Neutrophil (primary cell): Measurements from ENCODE around the gene CACNA2D3.

ENCODE experiments used
- H3K27ac ChIP-seq: fragments of 200-600 bp; sonication (generic); 2 replicates; pipeline ENCODE4 v1.5.1; 2016; ENCODE audit warnings: mild to moderate bottlenecking, moderate library complexity
- H3K27me3 ChIP-seq: fragments of 200-600 bp; sonication (generic); 2 replicates; pipeline ENCODE4 v1.6.0; 2016; ENCODE audit warnings: mild to moderate bottlenecking
- H3K36me3 ChIP-seq: fragments of 200-600 bp; sonication (generic); 2 replicates; pipeline ENCODE4 v1.5.1; 2017
- H3K4me1 ChIP-seq, 2 experiments: fragments of 200-600 bp in 1 of 2; sonication (generic) in 1 of 2; 1 replicate in 1 of 2; 2 replicates in 1 of 2; pipeline versions ENCODE4 v1.5.1 to v1.6.1; 2013 to 2016; ENCODE audit warnings: low read depth in 1 of 2, low read length in 1 of 2, mild to moderate bottlenecking in 1 of 2, moderate library complexity in 1 of 2; ENCODE audit not compliant: control insufficient read depth in 1 of 2, insufficient read depth in 1 of 2
- H3K4me3 ChIP-seq, 2 experiments: fragments of 200-600 bp in 1 of 2; sonication (generic) in 1 of 2; 1 replicate in 1 of 2; 2 replicates in 1 of 2; pipeline ENCODE4 v1.5.1; 2013 to 2016; ENCODE audit warnings: low read depth in 1 of 2, low read length in 1 of 2, mild to moderate bottlenecking in 1 of 2, moderate library complexity in 1 of 2
- H3K9me3 ChIP-seq: fragments of 200-600 bp; sonication (generic); 2 replicates; pipeline ENCODE4 v1.5.1; 2016
- CTCF ChIP-seq: fragments of 200-600 bp; sonication (generic); IDR thresholded peaks from 2 replicates; pipeline ENCODE4 v1.5.1; 2016; ENCODE audit warnings: antibody characterized with exemption

Gene CACNA2D3

GRCh38 chr3:54137311-54137710 is 15.0 kb downstream of the CACNA2D3 start:
- Histone ChIP-seq H3K27ac (no peak overlapping the region), H3K9me3 (no peaks in the 10 kb centered on the region), H3K4me3 (no peak overlapping the region), H3K4me1 (no peaks in the 10 kb centered on the region), H3K36me3 (no peaks in the 10 kb centered on the region), H3K27me3 (peaks cover 13% of the 10 kb centered on the region)
- TF ChIP-seq CTCF: no peak

- no peaks in the 10 kb centered on the region for H3K36me3 ChIP-seq
- no peak for TF ChIP-seq CTCF
- no peak overlapping the region for H3K27ac ChIP-seq
- H3K27me3 ChIP-seq: peaks cover 13% of the 10 kb centered on the region
- no peaks in the 10 kb centered on the region for H3K4me1 ChIP-seq
- H3K4me3 ChIP-seq: no peak overlapping the region
- no peaks in the 10 kb centered on the region for H3K9me3 ChIP-seq
Measured at GRCh38 chr3:54138937-54139547, 16.7 kb downstream of the CACNA2D3 start.

- Histone ChIP-seq H3K4me3 (no peak overlapping the region), H3K27ac (no peak overlapping the region), H3K9me3 (no peaks in the 10 kb centered on the region), H3K36me3 (no peaks in the 10 kb centered on the region), H3K27me3 (peaks cover 8% of the 10 kb centered on the region), H3K4me1 (no peaks in the 10 kb centered on the region)
- TF ChIP-seq CTCF: no peak
Measured at GRCh38 chr3:54139630-54140029, 17.3 kb downstream of the CACNA2D3 start.

DNA sequence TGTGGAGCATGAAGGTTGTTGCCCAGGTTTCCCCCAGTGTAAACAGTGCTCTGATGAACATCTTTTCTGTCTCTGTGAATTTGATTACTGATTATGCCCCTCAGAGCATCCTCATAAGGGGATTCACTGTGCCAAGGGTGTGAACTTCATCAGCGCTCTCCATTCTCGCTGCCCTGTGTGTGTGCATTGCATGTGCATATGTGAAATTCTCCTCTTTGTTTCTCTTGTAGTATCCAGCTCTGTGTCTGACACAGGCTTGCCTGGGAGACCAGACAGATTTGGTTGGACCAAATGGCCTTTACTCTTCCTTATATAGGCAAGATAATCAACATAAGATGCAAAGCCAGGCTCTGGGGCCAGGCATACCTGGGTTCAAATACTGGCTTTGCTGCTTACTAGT is 21.9 kb downstream of the CACNA2D3 start:
- no peak for TF ChIP-seq CTCF
- Histone ChIP-seq H3K36me3 (no peaks in the 10 kb centered on the region), H3K9me3 (no peaks in the 10 kb centered on the region), H3K27me3 (peaks cover 28% of the 10 kb centered on the region), H3K4me1 (no peaks in the 10 kb centered on the region), H3K4me3 (no peak overlapping the region), H3K27ac (no peak overlapping the region)

DNA sequence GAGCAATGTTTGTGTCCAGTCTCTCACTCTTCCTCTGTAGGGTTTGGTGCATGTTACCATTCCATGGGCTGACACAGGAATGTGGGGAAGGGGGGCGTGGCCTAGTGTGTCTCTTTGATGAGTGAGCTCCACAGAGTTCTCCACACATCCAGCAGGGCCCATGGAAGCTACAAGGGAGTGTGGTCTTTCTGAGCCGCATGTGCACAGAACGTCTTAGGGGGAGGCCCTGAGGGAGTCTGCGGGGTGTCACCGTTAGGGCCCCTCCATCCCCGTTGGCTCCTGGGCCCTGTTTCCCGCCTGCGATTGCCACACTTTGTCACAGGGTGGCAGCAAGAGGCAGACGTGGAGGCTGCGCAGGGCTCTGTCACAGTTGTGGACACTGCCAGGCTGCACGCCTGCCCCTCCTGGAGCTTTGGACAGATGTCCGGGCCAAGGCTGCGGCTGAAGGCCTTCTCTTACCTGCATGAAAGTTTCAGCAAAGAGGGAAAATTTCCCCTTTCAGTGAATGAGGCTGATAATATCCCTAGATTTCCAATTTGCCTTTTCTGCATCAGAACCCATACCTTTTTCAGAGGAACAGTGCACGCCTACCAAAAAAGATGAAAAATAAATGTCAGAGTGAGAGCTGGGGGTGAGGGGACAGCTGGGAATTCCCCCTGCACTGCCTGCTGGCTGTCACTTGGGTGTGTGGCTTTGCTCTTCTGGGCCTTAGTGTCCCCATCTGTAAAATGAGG is 24.3 kb downstream of the CACNA2D3 start:
- H3K27me3 ChIP-seq: peaks cover 29% of the 10 kb centered on the region
- TF ChIP-seq CTCF: no peak
- no peaks in the 10 kb centered on the region for H3K9me3 ChIP-seq
- no peak overlapping the region for H3K4me3 ChIP-seq
- no peak overlapping the region for H3K27ac ChIP-seq
- no peaks in the 10 kb centered on the region for H3K4me1 ChIP-seq
- H3K36me3 ChIP-seq: no peaks in the 10 kb centered on the region
